Measurements from ENCODE around the gene TOMM20.

The TOMM20 gene

GRCh38 chr1:235107368-235108184 is 21.1 kb downstream of the TOMM20 start:
- Histone ChIP-seq H3K4me3 (ENCODE audit: low read length) (no peak overlapping the region), H4K20me1 (ENCODE audit: control insufficient read depth, insufficient read depth, low read depth, low read length) (no peaks in the 10 kb centered on the region), H3F3A (ENCODE audit: control insufficient read depth, insufficient read depth) (peaks cover 57% of the 10 kb centered on the region), H3K9me3 (ENCODE audit: control insufficient read depth, insufficient read depth, low read length) (no peaks in the 10 kb centered on the region), H3K27me3 (ENCODE audit: control insufficient read depth, low read length) (no peaks in the 10 kb centered on the region), H3K4me1 (ENCODE audit: control insufficient read depth, low read length) (peaks cover 20% of the 10 kb centered on the region), H3K9me2 (replicated peaks; ENCODE audit: control insufficient read depth, low read length) (no peaks in the 10 kb centered on the region), H3K36me3 (ENCODE audit: control insufficient read depth, low read length) (peaks cover 53% of the 10 kb centered on the region), H3K79me2 (ENCODE audit: control insufficient read depth, low read length) (peaks cover 3% of the 10 kb centered on the region; the same call in 1 of the 2 replicates), H3K4me2 (ENCODE audit: low read length) (no peak overlapping the region), H3K27ac (ENCODE audit: low read depth, low read length) (no peak overlapping the region)
- TF ChIP-seq EZH2phosphoT487 (IDR thresholded peaks at IDR 0.05; ENCODE audit: borderline replicate concordance, low read length) (no peak), CTCF (IDR thresholded peaks at IDR 0.05; ENCODE audit: low read depth, low read length, poor library complexity, severe bottlenecking) (no peak)

DNA sequence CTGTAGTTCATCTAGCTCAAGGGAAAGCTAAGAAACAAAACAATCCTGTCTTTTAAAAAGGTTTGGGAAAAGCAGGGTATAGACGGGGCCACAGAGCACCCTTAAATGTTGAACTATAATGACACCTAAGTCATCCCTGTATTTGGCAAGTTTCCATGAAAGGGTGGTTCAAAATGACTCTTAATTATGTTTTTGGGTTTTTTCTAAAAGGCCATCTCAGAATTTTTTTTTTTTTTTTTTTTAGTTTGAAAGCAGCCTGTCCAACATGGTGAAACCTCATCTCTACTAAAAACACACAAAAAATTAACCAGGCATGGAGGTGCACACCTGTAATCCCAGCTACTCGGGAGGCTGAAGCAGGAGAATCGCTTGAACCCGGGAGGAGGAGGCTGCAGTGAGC is 22.2 kb downstream of the TOMM20 start:
- H3F3A ChIP-seq (ENCODE audit: control insufficient read depth, insufficient read depth) = peaks cover 55% of the 10 kb centered on the region

DNA sequence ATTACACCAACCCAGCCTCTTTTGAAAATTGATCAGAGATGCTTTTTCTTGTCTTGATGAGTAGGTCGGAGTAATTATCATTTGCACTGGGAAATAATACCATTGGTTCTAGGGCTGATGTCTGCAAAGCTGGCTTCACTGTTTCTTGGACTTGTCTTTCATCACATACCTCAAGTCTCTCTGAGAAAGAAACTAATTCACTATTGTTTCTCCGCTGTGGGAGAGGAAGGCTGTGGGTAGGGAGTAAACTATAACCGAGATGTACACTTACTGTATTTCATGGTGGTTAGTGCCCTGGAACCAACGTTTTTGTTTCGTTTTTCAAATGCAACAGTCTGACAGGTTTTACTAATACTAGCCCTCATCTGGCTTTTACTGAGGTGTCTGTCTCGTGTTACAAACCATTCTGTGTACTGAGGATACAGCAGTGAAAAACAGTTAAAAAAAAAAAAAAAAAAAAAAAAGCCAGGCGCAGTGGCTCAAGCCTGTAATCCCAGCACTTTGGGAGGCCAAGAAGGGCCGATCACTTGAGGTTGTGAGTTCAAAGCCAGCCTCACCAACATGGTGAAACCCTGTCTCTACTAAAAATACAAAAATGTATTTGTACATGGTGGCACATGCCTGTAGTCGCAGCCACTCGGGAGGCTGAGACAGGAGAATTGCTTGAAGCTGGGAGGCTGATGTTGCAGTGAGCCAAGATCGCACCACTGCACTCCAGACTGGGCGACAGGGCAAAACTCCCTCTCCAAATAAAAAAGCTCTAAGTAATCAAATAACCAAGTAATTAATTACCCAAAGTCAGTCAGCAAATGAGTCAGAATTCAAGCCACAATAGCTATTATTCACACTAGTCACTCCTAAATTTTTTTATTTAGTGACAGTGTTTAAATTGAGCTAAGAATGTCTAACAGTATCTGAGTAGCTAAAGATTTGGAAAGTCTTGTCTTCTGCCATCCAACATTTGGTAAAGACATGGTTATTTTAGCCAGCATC is 23.3 kb downstream of the TOMM20 start:
- TF ChIP-seq CTCF (IDR thresholded peaks at IDR 0.05; ENCODE audit: low read depth, low read length, poor library complexity, severe bottlenecking) (no peak), EZH2phosphoT487 (IDR thresholded peaks at IDR 0.05; ENCODE audit: borderline replicate concordance, low read length) (no peak)
- Histone ChIP-seq H3K27me3 (ENCODE audit: control insufficient read depth, low read length) (no peaks in the 10 kb centered on the region), H3K79me2 (ENCODE audit: control insufficient read depth, low read length) (no peaks in the 10 kb centered on the region), H3K27ac (ENCODE audit: low read depth, low read length) (no peak overlapping the region), H4K20me1 (ENCODE audit: control insufficient read depth, insufficient read depth, low read depth, low read length) (no peaks in the 10 kb centered on the region), H3K36me3 (ENCODE audit: control insufficient read depth, low read length) (peaks cover 33% of the 10 kb centered on the region), H3K4me1 (ENCODE audit: control insufficient read depth, low read length) (peaks cover 29% of the 10 kb centered on the region), H3K4me3 (ENCODE audit: low read length) (no peak overlapping the region), H3F3A (ENCODE audit: control insufficient read depth, insufficient read depth) (peaks cover 46% of the 10 kb centered on the region), H3K9me2 (replicated peaks; ENCODE audit: control insufficient read depth, low read length) (no peaks in the 10 kb centered on the region), H3K9me3 (ENCODE audit: control insufficient read depth, insufficient read depth, low read length) (no peaks in the 10 kb centered on the region), H3K4me2 (ENCODE audit: low read length) (peak overlapping the region; percentile 59)

More for the DNA sequence above, 22.2 kb downstream of the TOMM20 start:
- Histone ChIP-seq H3K4me1 (ENCODE audit: control insufficient read depth, low read length) (peaks cover 20% of the 10 kb centered on the region), H3K4me2 (ENCODE audit: low read length) (no peak overlapping the region), H3K9me3 (ENCODE audit: control insufficient read depth, insufficient read depth, low read length) (no peaks in the 10 kb centered on the region), H4K20me1 (ENCODE audit: control insufficient read depth, insufficient read depth, low read depth, low read length) (no peaks in the 10 kb centered on the region), H3K27me3 (ENCODE audit: control insufficient read depth, low read length) (no peaks in the 10 kb centered on the region), H3K4me3 (ENCODE audit: low read length) (no peak overlapping the region), H3K9me2 (replicated peaks; ENCODE audit: control insufficient read depth, low read length) (no peaks in the 10 kb centered on the region), H3K79me2 (ENCODE audit: control insufficient read depth, low read length) (no peaks in the 10 kb centered on the region), H3K36me3 (ENCODE audit: control insufficient read depth, low read length) (peaks cover 44% of the 10 kb centered on the region), H3K27ac (ENCODE audit: low read depth, low read length) (no peak overlapping the region)
- TF ChIP-seq EZH2phosphoT487 (IDR thresholded peaks at IDR 0.05; ENCODE audit: borderline replicate concordance, low read length) (no peak), CTCF (IDR thresholded peaks at IDR 0.05; ENCODE audit: low read depth, low read length, poor library complexity, severe bottlenecking) (no peak)

Data from DOHH2 (cell line).